Measurements from ENCODE around the gene TMEM132D. TPM values are rescaled to one million over a fixed set of nuclear protein-coding genes. Genes with fewer than 3 reads are reported as not detected.

TMEM132D gene
- total and polyA plus RNA-seq, 3 donors from 2014 or later: 0.44 to 0.50 (median 0.47) TPM

DNA sequence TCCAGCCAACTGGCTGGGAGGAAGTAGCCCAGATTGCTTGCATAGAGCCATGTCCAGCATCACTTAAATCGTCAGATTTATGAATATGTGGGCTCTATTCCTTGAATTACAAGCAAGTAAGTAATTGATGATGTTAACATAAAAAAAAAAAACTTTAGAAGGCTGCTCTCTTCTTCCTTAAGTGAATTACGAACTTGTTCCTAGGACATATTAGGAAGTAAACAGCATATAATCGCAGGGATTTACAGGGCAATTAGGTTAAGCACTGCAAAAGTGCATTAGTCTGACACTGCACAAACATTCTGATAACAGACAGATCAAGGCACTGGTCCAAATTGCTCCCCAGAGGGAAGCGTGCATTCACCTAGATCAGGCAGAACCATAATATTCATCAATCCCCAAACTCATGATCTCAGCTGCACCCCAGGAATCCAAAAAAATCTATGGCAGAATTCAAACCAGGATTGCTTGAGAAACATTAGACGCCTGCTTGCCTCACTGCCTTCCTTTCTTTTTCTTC lies 293.2 kb downstream of the TMEM132D start:
- H3K4me3 ChIP-seq: no peak overlapping the region
- intact Hi-C loops (cut with DNase I; ENCODE audit: low total_unique reads): no loop called here
- 66% methylated on average over 5 of the region's 5 CpGs for WGBS, 2 donors
- no peaks in the 10 kb centered on the region for H3K9me3 ChIP-seq
- no peaks in the 10 kb centered on the region for H3K36me3 ChIP-seq (ENCODE audit: low read depth, missing control alignments)
- TF ChIP-seq, protein P1, sequence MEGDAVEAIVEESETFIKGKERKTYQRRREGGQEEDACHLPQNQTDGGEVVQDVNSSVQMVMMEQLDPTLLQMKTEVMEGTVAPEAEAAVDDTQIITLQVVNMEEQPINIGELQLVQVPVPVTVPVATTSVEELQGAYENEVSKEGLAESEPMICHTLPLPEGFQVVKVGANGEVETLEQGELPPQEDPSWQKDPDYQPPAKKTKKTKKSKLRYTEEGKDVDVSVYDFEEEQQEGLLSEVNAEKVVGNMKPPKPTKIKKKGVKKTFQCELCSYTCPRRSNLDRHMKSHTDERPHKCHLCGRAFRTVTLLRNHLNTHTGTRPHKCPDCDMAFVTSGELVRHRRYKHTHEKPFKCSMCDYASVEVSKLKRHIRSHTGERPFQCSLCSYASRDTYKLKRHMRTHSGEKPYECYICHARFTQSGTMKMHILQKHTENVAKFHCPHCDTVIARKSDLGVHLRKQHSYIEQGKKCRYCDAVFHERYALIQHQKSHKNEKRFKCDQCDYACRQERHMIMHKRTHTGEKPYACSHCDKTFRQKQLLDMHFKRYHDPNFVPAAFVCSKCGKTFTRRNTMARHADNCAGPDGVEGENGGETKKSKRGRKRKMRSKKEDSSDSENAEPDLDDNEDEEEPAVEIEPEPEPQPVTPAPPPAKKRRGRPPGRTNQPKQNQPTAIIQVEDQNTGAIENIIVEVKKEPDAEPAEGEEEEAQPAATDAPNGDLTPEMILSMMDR (IDR thresholded peaks at IDR 0.05): no peak
- TF ChIP-seq POLR2A (IDR thresholded peaks at IDR 0.05): no peak
- peaks cover 15% of the 10 kb centered on the region for H3K4me1 ChIP-seq
- H3K27me3 ChIP-seq: no peaks in the 10 kb centered on the region
- no peak for DNase-seq
- no peak overlapping the region for H3K27ac ChIP-seq

DNA sequence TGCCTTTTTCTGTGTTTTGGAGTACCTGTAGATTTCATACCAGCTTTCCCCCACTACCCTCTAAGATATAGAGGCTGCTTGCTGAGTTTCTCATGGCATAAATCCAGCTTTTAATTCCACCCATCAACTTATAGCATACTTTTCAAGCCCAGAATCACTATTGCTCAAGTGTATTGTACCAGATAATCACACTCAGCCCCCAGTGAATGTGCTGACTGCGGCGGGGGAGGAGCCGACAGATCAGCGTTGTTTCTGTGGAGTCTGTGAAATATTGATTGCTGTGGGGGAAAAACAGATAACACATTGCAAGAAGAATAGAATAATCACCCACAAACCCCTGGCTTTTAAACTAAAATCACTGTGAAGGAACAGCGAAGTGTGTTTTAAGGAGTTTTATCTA lies 296.1 kb downstream of the TMEM132D start:
- H3K4me3 ChIP-seq: no peak overlapping the region
- H3K4me1 ChIP-seq: peaks cover 15% of the 10 kb centered on the region
- H3K27ac ChIP-seq: no peak overlapping the region
- no peak for DNase-seq
- no peak for TF ChIP-seq POLR2A (IDR thresholded peaks at IDR 0.05)
- TF ChIP-seq, protein P1 (IDR thresholded peaks at IDR 0.05): no peak
- no peaks in the 10 kb centered on the region for H3K27me3 ChIP-seq
- 29 to 36% methylated on average over 5 of the region's 5 CpGs for WGBS, 2 donors
- intact Hi-C loops (cut with DNase I; ENCODE audit: low total_unique reads): no loop called here
- H3K9me3 ChIP-seq: no peaks in the 10 kb centered on the region
- H3K36me3 ChIP-seq (ENCODE audit: low read depth, missing control alignments): no peaks in the 10 kb centered on the region

DNA sequence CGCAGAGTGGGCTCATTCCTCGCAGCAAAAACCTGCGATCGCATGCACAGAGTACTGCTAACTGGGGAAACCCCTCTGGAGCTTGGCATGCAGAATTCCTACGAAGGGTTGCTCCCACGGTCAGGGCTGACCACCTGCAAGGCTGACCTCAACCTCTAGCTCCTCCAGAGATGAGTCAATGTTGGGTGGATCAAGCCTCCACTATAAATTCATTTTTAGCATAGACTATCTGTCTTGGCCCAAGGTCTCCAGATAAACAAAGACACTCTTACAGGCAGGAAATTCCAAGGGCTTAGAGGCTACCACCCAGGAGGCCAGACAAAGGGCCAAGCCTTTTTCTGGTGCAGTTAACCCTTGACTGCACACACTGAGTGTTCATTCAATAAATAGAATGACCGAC lies 296.5 kb downstream of the TMEM132D start:
- peaks cover 15% of the 10 kb centered on the region for H3K4me1 ChIP-seq
- H3K4me3 ChIP-seq: no peak overlapping the region
- no peaks in the 10 kb centered on the region for H3K27me3 ChIP-seq
- H3K27ac ChIP-seq: no peak overlapping the region
- WGBS, 2 donors: 30 to 37% methylated on average over 7 of the region's 7 CpGs
- DNase-seq: peak; percentile 37
- no peak for TF ChIP-seq POLR2A (IDR thresholded peaks at IDR 0.05)
- TF ChIP-seq, protein P1 (IDR thresholded peaks at IDR 0.05): no peak
- no peaks in the 10 kb centered on the region for H3K36me3 ChIP-seq (ENCODE audit: low read depth, missing control alignments)
- intact Hi-C loops (cut with DNase I; ENCODE audit: low total_unique reads): no loop called here
- H3K9me3 ChIP-seq: no peaks in the 10 kb centered on the region

DNA sequence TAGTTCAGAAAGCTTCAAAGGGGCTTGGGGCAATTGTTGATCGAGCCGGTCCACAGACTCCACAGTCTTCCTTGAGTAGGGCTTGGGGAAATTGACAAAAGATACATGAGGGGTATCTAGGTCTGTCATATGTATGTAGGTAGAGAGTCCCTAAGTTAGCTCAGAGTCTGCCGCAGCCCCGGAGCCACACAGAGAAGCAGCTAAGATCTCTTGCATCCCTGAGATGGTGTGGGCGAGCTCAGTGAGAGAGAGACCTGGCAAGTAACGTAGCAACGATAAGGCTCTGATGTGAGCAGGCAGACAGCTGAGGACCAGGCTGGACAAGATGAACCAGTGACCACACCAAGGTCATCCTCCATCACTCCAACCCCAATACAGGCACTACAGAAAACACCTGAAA lies 297.6 kb downstream of the TMEM132D start:
- H3K27me3 ChIP-seq: no peaks in the 10 kb centered on the region
- peaks cover 15% of the 10 kb centered on the region for H3K4me1 ChIP-seq
- no peaks in the 10 kb centered on the region for H3K9me3 ChIP-seq
- no peak overlapping the region for H3K4me3 ChIP-seq
- TF ChIP-seq, protein P1 (IDR thresholded peaks at IDR 0.05): no peak
- TF ChIP-seq POLR2A (IDR thresholded peaks at IDR 0.05): no peak
- intact Hi-C loops (cut with DNase I; ENCODE audit: low total_unique reads): no loop called here
- no peak overlapping the region for H3K27ac ChIP-seq
- DNase-seq: peak; percentile 27
- WGBS, 2 donors: 62 to 68% methylated on average over 7 of the region's 7 CpGs
- H3K36me3 ChIP-seq (ENCODE audit: low read depth, missing control alignments): no peaks in the 10 kb centered on the region

DNA sequence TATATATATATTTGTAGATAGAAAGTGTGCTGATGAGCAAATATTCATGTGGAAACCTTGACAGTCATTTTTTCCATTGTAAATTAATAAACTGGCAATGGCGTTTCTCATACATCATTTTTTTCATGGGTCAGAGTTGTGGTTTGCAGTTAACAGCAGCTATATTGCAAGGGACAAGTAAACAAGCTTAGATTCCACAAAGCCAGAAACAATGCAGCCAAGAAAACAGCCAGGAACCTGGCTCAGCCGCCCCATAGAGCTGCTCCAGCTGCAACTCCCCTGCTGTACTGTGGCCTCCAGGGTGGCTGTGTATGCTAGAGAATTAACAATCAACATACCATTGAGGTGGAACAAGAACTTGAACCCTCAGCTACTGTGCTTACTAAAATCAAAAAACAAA lies 298.2 kb downstream of the TMEM132D start:
- no peak for TF ChIP-seq POLR2A (IDR thresholded peaks at IDR 0.05)
- TF ChIP-seq, protein P1 (IDR thresholded peaks at IDR 0.05): no peak
- Histone ChIP-seq H3K4me3 (no peak overlapping the region), H3K27ac (no peak overlapping the region), H3K36me3 (ENCODE audit: low read depth, missing control alignments) (no peaks in the 10 kb centered on the region), H3K27me3 (no peaks in the 10 kb centered on the region), H3K9me3 (no peaks in the 10 kb centered on the region), H3K4me1 (peaks cover 15% of the 10 kb centered on the region)
- intact Hi-C loops (cut with DNase I; ENCODE audit: low total_unique reads): no loop called here
- WGBS, 2 donors: 29 to 48% methylated on average over 2 of the region's 2 CpGs
- no peak for DNase-seq
